Right lung (tissue), 5 donors: Measurements from ENCODE around the gene CNTN1. TPM values are rescaled to one million over a fixed set of nuclear protein-coding genes. Genes with fewer than 3 reads are reported as not detected.

Experiments used
- DNase-seq, 2 donors: peaks; one replicate each; pipeline ENCODE4 v3.0.0-alpha.2; 2013
- polyA plus RNA-seq, 5 donors: library from polyadenylated mRNA; unstranded; fragments of 120-200 nt; gene quantifications; one replicate each; pipeline versions ENCODE4 v1.2.1 to v1.2.3, GENCODE V29; 2013; ENCODE audit warnings: inconsistent platforms in 1 of 5, low replicate concordance in 1 of 5; ENCODE audit not compliant: insufficient read length in 5 of 5, insufficient read depth in 1 of 5

Gene CNTN1
- polyA plus RNA-seq, 5 donors: 32.6 to 67.2 (median 52.9) TPM

- no peak for DNase-seq
These were observed 142.1 kb downstream of the CNTN1 start for GRCh38 chr12:40834321-40834720.

- no peak for DNase-seq
These were observed 145.7 kb downstream of the CNTN1 start for GRCh38 chr12:40837891-40838429.

- DNase-seq: no peak
These were observed 151.3 kb downstream of the CNTN1 start for GRCh38 chr12:40843495-40843894.

- no peak for DNase-seq
These were observed 161.0 kb downstream of the CNTN1 start for GRCh38 chr12:40853221-40853620.

GRCh38 chr12:40854604-40855003 lies 162.4 kb downstream of the CNTN1 start:
- DNase-seq: no peak

GRCh38 chr12:40864891-40865290 lies 172.7 kb downstream of the CNTN1 start:
- DNase-seq: no peak

GRCh38 chr12:40870981-40871380 lies 178.7 kb downstream of the CNTN1 start:
- no peak for DNase-seq

- no peak for DNase-seq
These were observed 182.6 kb downstream of the CNTN1 start for GRCh38 chr12:40874868-40875267.

GRCh38 chr12:40889329-40889728 lies 197.1 kb downstream of the CNTN1 start:
- no peak for DNase-seq

GRCh38 chr12:40892528-40892927 lies 200.3 kb downstream of the CNTN1 start:
- DNase-seq: no peak

- no peak for DNase-seq
These were observed 206.3 kb downstream of the CNTN1 start for GRCh38 chr12:40898505-40898904.

- DNase-seq: no peak
These were observed 210.8 kb downstream of the CNTN1 start for GRCh38 chr12:40903040-40903439.

GRCh38 chr12:40907115-40907527 lies 214.9 kb downstream of the CNTN1 start:
- no peak for DNase-seq

GRCh38 chr12:40911676-40912075 lies 219.4 kb downstream of the CNTN1 start:
- DNase-seq: no peak

GRCh38 chr12:40915172-40915571 lies 222.9 kb downstream of the CNTN1 start:
- no peak for DNase-seq

- DNase-seq: no peak
These were observed 225.3 kb downstream of the CNTN1 start for GRCh38 chr12:40917561-40917960.

- DNase-seq: peak in 1 of 2 donors; percentile 21
These were observed 229.4 kb downstream of the CNTN1 start for GRCh38 chr12:40921563-40922163.

GRCh38 chr12:40937891-40938290 lies 245.7 kb downstream of the CNTN1 start:
- no peak for DNase-seq

- DNase-seq: no peak
These were observed 250.1 kb downstream of the CNTN1 start for GRCh38 chr12:40942326-40942725.

GRCh38 chr12:40945772-40946171 lies 253.5 kb downstream of the CNTN1 start:
- DNase-seq: no peak

GRCh38 chr12:40946612-40947194 lies 254.5 kb downstream of the CNTN1 start:
- DNase-seq: peak; percentile 7 to 18

- DNase-seq: no peak
These were observed 255.6 kb downstream of the CNTN1 start for GRCh38 chr12:40947797-40948196.

GRCh38 chr12:40953076-40953475 lies 260.8 kb downstream of the CNTN1 start:
- no peak for DNase-seq

GRCh38 chr12:40957417-40957816 lies 265.2 kb downstream of the CNTN1 start:
- no peak for DNase-seq
